Fibroblast of villous mesenchyme (primary cell): ENCODE measurements around the gene NPAS1. TPM values are rescaled to one million over a fixed set of nuclear protein-coding genes. Genes with fewer than 3 reads are reported as not detected.

ENCODE experiments used
- DNase-seq: peaks from one replicate; pipeline ENCODE4 v3.0.0-alpha.2; 2010; ENCODE audit warnings: low read depth
- H3K4me3 ChIP-seq: 2 replicates; pipeline ENCODE4 v1.5.1; 2011; ENCODE audit warnings: low read depth, mild to moderate bottlenecking, low read length
- CTCF ChIP-seq: IDR thresholded peaks from 2 replicates; pipeline ENCODE4 v1.5.1; 2012; ENCODE audit warnings: low read depth, mild to moderate bottlenecking, low read length; ENCODE audit not compliant: insufficient read depth
- total RNA-seq: library from RNA; depleted of rRNA; stranded (reverse); fragments of >200 nt; gene quantifications from 2 replicates; pipeline ENCODE4 v1.2.3, GENCODE V29; 2012

Gene NPAS1
- total RNA-seq, 1 donor, result 0.86 TPM

- peak; percentile 93 for DNase-seq
- H3K4me3 ChIP-seq, result no peak overlapping the region
- no peak for TF ChIP-seq CTCF
These were observed 43.5 kb upstream of the NPAS1 start for GRCh38 chr19:46975925-46976782.

DNA sequence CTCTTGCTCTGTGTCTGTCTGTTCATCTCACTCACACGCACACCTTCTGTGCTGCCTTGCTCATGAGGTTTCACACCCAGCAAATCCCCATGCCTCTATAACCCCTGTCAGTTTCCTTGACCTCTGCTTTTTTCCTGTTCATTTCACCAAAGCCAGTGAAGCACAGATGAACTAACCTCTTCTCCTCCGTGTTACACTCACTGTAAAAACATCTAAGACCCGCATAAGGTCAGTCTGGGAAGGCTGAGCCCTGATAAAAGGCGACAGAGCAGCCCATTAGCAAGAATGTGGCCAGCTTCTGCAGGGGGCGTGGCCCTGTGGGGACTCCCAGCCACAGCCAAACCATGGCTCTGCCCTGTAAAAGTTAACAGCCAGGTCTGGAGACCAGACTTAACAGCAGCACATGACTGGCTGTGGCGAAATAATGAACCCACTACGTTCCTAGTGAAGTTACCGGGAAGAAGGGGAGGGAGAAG, 42.8 kb upstream of the NPAS1 start:
- TF ChIP-seq CTCF, result no peak
- peak; percentile 94 for DNase-seq
- no peak overlapping the region for H3K4me3 ChIP-seq

DNA sequence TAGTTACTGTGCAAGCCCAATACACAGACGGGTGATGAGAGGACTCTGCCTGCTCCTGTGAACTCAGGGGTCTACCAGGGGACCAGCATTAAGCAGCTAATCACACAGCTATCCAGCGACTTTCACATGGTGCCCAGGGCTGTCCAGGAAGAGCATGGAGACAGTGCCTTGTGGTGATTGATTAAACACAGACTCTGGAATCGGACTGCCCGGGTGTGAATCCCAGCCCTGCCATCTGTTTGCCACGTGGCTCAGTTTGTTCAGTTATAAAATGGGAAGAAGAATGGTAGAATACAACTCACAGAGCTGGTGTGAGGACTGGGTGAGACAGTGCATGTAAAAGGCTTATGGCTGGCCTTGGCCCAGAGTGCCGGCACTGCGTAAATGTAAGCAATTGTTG, 42.1 kb upstream of the NPAS1 start:
- DNase-seq, result peak; percentile 24
- no peak for TF ChIP-seq CTCF
- no peak overlapping the region for H3K4me3 ChIP-seq

DNA sequence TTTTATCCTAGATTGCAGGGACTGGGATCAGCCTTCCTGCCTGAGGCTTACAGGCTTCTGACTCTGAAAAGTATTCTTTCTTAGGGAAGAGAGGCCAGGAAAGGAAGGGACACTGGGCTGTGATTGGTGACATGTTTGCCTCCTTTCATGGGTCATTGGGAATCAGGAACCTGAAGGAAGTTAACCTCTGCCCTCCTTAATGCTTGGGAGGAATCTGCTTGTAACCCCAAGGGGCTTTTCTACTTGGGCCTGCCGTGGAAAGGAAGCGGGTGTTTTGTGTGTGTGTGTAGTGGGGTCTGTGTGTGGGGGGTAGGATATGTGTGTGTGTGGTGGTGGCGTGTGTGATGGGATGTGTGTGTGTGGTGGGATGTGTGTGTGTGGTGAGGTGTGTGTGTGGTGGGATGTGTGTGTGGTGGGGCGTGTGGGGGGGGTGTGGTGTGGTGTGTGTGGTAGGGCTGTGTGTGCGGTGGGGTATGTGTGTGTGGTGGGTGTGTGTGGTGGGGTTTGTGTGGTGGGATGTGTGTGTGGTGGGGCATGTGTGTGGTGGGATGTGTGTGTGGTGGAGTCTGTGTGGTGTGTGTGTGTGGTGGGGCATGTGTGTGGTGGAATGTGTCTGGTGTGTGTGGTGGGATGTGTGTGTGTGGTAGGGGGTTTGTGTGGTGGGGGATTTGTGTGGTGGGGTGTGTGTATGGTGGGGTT, 41.3 kb upstream of the NPAS1 start:
- no peak for TF ChIP-seq CTCF
- H3K4me3 ChIP-seq, result no peak overlapping the region
- DNase-seq, result no peak

DNA sequence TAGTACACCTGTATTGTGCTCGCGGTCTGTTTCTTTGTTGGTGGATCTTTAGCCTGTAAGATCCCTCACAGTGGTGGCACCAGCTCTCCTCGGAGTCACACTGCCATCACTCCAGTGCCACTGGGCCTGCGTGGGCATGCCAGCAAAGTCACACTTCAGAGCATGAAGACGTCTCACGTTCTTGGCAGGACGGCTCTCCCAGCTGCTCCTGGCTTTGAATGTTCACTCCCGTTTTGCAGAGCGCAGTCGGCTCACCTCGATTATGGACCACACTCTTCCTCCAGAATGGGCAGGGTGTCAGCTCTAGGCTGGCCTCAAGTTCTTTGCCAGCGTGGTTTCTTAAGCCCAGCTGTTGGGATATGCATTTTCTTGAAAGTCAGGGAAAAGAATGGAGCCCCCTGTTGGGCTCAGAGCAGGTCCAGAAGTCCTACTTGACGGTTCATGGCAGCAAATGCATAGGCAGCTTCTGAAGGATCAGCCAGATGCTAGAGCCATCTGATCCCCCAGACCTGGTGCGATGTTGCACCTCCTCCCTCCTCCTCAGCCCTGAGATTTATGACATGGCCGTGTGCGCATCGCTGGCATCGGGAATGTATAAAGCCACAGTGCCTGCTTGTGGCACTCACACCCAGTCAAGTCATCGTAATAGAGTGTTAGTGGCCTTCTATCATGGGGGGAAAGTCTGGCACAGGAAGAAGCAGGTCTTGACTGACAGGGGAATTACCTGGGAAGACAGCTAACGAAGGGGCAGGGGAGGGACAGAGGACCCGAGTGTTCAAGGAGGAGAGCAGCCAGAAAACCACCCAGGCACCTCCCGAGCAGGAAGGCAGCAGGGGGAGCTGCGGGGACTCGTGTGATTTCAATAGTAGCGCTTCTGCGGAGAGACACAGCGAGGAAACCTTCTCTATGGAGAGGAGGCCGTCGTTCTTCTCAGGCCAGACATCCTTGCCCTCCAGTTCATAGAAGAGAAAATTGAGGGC, 40.2 kb upstream of the NPAS1 start:
- TF ChIP-seq CTCF, result no peak
- H3K4me3 ChIP-seq, result no peak overlapping the region
- DNase-seq, result no peak

GRCh38 chr19:46980761-46981160, 38.9 kb upstream of the NPAS1 start:
- no peak for TF ChIP-seq CTCF
- no peak overlapping the region for H3K4me3 ChIP-seq
- no peak for DNase-seq
